Body of pancreas (tissue), 4 donors: Measurements from ENCODE around the gene ATL1.

Experiments used
- POLR2A ChIP-seq, 3 donors: fragments of 450-650 bp; IDR thresholded peaks; one replicate each; pipeline ENCODE4 v1.6.1; 2016; ENCODE audit warnings: antibody characterized with exemption in 3 of 3, mild to moderate bottlenecking in 2 of 3
- TF ChIP-seq, protein P1 (sequence below), 7 experiments: fragments of 450-650 bp in 4 of 7; fragments of 200-600 bp in 3 of 7; sonication (generic) in 3 of 7; IDR thresholded peaks; one replicate each; pipeline ENCODE4 v1.5.1; 2016 to 2019; ENCODE audit warnings: antibody characterized with exemption in 7 of 7

- no peak for TF ChIP-seq POLR2A (IDR thresholded peaks at IDR 0.05)
- TF ChIP-seq, protein P1, sequence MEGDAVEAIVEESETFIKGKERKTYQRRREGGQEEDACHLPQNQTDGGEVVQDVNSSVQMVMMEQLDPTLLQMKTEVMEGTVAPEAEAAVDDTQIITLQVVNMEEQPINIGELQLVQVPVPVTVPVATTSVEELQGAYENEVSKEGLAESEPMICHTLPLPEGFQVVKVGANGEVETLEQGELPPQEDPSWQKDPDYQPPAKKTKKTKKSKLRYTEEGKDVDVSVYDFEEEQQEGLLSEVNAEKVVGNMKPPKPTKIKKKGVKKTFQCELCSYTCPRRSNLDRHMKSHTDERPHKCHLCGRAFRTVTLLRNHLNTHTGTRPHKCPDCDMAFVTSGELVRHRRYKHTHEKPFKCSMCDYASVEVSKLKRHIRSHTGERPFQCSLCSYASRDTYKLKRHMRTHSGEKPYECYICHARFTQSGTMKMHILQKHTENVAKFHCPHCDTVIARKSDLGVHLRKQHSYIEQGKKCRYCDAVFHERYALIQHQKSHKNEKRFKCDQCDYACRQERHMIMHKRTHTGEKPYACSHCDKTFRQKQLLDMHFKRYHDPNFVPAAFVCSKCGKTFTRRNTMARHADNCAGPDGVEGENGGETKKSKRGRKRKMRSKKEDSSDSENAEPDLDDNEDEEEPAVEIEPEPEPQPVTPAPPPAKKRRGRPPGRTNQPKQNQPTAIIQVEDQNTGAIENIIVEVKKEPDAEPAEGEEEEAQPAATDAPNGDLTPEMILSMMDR (IDR thresholded peaks at IDR 0.05) = no peak
These were observed 63.0 kb downstream of the ATL1 start for GRCh38 chr14:50622978-50623377.
